Measurements from ENCODE around the gene SLC2A6.

SLC2A6 gene

DNA sequence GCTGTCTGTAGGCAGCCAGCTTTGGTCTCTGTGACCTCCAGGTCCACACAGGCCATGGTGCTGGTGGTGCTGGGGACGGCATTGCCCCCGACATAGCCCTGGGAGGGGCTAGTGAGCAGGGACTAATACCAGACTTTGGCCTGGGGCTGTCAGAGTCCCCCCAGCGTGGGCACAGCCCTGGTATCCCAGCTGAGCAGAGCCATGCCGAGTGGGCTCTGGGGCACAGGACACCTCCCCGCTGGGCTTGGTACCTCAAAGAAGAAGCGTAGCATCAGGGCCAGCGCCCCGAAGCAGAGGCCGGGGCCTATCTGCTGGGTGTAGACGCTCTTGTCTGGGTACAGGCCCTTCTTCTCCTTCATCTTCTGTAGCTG, 36.3 kb upstream of the SLC2A6 start:
- no peak for DNase-seq

DNA sequence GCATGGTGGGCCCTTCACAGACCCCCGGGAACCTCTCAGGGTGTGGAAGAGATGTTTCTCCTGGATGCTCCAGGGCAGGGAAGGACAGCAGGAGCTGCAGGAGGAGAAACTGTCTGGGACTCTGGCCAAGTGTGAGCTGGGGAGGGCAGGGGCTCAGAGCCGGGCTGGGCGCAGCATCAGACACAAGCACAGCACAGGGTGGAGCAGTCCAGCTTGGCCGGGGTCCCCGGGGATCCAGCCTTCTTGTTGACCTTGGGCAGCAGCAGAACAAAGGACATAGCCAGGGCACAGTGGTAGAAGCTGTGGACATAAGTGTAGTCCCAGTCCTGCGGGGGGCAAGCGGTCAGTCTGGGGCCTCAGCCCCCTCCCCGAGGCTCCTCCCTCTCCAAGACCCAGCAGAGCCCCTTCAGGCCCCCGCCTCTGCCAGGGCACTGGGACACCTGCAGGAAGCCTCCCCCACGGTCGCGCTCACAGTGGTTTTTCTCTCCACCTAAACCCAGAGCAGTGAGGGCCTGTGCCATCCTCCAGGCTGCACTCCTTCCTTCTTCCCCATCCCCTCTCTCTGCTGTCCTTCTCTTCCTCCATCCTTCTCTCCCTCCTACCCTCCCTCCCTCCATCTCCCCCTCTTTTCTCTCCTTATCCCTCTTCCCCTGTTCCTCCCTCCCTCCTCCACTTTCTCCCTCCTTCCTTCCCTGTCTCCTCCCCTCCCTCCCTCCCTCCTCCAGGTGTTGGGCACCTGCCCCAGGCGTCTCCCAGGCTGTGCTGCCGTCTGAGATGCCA, 35.8 kb upstream of the SLC2A6 start:
- no peak for DNase-seq

DNA sequence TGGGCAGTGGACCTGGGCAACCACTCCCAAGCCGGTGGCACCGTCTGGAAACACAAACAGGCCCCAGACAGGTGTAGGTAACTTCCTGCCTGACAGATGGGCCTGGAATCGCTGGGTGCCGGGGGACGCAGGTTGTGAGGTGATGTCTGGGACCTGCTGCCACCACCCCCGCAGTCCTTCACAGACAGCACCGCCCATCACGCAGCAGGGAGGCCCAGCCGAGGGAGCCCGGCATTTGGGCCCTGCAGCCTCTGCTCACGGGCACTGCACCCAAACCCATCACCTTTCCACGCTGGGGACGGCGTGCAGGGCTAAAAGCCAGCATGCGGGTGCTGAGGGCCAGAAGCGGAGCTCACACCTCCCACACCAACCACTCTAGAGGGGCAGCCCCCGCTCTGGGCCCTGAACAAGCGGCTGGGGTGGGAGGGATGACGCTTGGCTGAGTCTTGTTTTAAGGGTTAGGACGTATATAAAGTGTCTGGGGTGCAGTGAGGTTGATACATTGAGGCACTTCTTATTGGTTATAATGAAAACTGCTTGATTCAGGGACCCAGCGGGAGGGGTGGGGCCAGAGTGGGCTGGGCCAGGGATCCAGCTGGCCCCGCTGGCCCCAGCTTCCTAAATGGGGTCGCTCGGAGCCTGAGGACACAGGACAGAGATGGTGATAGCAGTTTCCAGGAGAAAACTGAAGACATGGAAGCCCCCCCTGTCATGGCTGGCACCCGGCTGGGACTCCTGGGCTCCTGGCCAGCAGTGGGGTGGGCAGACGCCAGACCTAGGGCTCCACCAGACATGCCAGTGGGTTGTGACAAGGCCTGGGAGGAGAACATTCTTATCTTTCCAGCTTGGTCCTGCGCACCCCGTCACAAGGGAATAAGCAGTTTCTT, 34.6 kb upstream of the SLC2A6 start:
- DNase-seq: no peak

DNA sequence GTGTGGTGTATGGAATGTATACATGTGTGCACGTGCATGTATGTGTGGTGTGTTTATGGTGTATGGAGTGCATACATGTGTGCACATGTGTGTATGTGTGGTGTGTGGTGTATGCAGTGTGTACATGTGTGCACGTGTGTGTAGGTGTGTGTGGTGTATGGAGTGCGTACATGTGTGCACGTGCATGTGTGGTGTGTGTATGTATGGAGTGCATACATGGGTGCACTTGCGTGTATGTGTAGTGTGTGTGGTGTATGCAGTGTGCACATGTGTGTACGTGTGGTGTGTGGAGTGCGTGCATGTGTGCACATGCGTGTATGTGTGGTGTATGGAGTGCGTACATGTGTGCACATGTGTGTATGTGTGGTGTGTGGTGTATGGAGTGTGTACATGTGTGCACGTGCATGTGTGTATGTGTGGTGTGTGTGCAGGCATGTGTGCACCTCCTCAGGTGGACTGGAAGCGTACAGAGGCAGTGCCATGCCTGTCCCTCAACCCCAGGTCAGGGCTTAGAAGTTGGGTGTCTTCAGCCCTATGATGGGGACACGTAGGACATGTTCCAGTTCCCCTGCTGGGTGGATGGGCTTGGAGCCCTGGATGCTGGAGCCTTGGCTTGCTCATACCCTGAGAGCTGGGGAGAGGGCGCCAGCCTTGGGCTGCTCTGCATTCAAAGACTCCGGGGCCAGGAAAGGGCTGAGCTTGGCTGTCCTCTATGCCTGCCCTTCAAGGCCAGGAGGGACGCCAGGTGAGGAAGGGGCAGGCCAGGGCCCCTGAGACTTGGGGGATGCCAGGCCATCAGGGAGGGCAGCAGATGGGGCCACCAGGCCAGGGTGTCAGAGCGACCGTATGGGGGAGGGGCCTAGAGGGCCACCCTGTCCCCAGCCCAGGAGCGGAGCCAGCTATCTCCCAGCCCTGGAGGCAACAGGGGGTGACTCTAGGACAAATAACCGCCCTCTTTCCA, 33.6 kb upstream of the SLC2A6 start:
- DNase-seq: no peak

DNA sequence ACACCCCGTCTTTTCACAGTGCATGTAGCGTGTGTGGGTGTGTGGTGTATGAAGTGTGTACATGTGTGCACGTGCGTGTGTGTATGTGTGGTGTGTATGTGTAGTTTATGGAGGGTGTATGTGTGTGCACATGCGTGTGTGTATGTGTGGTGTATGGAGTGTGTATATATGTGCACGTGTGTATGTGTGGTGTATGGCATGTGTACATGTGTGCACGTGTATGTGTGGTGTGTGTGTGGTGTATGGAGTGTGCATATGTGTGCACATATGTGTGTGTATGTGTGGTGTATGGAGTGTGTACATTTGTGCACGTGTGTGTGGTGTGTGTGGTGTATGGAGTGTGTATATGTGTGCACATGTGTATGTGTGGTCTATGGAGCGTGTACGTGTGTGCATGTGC, 32.7 kb upstream of the SLC2A6 start:
- DNase-seq: no peak

DNA sequence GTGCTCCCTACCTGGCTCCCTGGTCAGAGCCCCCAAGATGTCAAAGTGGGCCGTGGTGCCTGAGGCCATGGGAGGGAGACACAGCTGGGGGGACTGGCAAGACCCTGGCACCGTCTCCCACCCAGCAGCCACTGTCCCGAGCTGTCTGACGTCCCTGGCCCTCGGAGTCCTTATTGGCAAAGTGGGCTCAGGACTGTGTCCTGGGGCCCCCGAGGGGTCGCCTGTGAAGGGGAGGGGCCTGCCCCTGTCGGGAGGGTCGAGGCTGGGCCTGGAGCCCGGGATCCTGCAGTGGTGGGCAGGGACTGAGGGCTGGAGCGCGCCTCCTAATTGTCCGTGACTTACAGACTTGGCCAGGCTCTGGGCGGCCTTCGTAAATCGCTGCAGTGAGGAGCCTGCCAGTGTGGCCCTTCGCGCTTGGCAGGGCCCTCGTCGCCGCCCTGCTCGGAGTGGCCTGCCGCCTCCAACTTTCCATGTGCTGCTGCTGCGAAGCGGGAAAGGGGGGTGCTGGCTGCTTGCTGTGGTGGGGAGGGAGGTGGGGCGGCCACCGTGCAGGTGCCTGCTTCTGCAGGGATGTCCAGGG, 32.1 kb upstream of the SLC2A6 start:
- no peak for DNase-seq

DNA sequence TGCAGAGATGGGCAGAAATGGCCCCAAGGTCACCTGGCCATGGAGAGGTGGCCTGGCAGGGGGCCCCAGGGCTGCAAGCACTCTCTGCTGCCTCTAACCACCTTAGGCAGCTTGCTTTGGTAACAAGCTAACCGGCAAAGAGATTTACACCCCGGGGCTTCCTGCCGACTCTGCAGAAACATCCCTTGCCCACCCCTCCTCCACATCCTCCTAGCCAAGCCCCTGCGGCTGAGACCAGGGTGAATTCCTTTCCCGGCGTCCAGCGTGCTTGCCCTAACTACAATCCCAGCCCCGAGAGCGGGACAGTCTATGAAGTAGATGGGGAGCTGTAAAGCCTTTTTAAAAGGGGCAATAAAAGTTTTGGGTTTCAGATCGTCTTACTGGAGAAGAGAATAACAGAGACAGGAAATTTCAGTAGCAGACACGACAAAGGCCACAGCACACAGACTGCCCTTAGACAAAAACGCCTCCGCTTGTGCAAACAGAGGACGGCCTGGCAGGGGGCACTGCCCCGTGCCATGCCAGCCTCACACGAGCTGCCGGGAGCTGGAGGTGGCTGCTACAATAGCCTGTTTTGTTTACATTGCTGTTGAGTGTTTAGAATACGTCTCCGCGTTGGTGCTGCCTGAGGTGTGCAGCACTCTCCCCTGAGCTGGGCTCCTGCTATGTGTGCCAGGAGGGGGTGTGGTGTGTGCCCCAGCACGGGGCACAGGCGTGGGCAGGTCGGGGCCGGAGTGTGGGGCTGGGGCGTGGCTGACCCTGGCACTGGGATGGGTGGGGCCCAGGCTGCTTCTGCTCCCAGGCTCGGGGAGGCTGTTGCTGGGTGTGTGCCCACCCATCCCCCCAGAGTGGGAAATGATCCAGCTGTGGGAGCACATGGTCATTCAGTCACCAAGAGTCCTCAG, 30.5 kb upstream of the SLC2A6 start:
- peak; percentile 26 for DNase-seq

DNA sequence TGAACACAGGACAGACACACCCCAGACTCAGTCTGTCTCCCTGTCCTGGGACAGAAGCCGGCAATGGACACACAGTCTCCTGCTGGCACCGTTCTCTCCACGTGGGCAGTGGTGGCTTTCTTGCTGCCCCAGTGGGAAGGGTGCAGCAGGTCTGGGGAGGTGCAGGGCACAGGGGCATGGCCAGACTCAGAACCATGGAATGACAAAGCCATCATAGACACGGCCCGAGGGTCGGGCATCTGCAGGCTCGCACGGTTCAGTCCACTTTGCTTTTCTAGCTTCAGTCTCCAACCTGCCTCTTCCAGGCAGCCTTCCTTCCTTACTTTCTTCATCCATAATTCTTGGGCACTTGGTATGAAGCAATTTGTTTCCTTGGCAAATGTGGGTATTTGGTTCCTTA, 29.1 kb upstream of the SLC2A6 start:
- DNase-seq: no peak

DNA sequence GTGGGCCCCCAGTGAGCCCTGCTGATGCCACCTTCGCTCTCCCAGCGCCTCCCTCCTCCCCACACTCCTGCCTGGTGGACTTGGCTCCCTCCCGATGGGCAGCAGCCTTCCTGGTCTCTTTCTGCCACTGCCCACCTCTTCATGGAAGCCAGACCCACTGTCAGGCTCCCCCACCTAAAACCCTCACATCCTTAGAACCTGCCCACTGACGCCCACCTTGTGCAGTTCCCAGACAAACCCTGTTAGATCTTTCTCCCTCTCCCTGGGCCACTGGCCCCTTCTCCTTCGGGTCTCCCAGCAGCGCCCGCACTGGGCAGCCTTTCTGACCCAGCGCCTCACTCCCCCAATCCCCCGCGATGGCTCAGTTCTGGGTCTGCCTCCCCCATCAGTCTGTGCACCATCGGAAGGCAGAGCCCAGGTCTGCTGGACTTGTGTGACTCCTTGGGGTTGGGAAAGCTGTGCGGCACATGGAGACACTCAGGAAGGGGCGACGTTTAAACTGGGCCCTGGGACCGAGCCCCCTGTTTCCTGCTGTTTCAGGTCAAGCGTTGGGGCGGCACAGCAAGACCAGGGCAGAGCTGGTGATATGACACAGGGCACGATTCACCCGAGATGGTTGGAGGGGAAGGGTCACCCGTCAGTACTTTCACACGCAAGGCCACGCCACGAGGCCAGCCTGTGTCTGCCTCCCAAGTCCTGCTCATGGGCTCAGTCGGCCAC, 28.5 kb upstream of the SLC2A6 start:
- no peak for DNase-seq

DNA sequence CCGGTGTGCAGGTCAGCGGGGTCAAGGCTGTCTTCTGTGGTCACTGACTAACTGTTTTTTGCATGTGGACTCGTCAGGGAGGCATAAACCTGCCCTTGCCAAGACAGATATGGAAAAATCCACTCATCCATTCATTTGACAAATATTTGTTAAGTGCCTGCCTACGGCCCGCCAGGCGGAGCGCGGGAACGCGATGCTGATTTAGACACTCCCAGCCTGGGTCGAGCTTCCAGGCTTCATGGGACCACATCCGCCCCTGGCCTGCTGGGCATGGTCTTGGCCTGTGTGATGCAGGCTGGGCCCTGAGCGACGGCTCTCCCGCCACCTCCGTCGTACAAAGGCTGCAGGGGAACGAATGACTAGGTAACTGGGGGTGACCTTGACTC, 27.7 kb upstream of the SLC2A6 start:
- no peak for DNase-seq

DNA sequence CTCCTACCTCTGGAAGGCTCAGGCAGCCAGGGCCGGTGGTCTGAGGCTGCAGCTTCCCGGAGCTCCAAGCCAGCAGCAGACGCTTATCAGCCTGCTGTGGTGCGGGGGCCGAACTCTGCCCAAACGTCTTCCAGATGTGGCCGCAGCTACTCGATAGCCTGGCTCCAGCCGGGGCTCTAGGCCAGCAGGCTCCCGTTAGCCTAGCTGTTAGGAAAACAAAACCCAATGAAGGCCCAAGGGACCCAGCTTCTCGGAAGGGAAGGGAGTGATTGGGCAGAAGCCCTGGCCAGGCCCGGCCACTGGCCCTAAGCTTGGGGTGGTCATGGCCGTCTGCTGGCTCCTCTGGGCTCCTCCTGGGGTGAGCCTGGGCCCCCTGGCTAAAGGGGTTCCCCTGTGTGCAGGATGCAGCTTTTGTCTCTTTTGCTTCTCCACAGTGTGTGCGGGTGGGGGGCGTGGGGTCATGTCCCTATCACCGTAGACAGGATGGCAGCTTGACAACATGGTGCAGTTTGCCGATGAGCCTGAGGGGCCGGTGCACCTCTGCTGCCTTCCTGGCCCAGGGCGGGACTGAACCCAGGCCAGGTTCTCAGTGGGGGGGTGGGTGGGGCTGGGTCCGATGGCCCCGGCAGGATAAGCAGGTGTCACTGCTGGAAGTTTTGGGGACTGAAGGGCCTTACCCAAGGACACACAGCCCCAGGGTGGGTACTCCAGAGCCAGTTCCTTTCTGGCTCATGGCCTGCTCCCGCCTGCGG, 27.2 kb upstream of the SLC2A6 start:
- DNase-seq: no peak

DNA sequence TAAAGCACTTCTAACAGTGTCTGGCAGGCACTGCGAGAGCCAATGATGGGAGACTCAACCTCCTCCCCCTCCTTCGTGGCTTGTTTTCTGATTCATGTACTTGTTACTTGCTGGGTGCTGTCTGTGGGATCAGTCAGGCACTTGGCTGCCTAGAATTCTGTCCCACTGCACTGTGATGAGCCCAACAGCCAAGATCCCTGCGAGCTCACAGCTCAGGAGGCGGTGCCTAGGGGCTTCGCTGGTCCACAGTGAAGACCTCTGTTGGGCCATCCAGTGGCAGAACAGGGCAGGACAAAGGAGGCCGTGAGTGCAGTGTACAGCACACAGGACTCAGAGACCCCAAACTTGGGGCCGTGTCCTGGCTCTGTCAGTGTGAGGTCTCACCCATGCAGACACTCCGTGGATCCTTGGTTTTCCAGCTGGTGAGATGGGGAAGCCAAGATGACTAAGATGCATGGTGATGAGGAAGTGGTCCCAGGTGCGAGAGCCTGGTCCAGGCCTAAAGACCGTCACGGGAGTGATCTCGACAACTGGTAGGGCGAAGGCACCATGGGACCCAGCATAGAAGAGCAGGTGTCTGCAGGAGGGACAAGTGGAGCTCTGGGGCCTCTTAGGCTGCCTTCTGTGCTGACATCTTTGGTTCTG, 26.4 kb upstream of the SLC2A6 start:
- no peak for DNase-seq

DNA sequence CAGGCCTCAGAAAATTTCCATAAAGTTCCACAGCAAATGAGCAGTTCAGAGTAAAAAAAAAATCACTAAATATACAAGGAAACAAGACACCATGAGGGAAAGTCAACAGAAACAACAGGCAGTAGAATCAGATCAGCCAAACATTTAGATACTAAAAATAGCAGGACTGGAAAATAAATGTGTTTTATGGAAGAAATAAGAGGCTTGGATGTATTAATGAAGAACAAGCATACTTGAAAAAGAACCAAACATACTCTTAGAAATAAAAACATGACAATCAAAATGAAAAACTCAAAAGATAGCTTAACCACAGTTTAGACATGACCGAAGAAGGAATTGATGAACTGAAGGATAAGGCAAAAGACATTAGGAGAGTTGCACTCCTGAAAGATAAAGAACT, 23.2 kb upstream of the SLC2A6 start:
- no peak for DNase-seq

DNA sequence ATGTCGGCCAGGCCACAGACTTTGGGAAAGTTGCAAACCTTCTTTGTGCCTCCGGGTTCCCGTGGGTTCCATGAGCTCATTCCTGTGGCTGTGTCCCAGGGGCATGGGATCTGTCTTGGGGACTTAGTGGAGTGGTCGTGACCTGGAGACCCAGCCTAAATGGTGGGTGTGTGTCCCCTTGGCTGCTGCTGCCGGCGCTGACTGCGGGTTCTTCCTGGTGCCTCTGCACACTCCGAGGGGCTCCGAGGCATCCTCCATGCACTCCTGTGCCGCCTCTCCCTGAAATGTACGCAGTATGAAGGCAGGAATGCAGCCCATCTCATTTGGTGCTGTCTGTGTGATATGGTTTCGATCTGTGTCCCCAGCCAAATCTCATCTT, 21.0 kb upstream of the SLC2A6 start:
- no peak for DNase-seq

DNA sequence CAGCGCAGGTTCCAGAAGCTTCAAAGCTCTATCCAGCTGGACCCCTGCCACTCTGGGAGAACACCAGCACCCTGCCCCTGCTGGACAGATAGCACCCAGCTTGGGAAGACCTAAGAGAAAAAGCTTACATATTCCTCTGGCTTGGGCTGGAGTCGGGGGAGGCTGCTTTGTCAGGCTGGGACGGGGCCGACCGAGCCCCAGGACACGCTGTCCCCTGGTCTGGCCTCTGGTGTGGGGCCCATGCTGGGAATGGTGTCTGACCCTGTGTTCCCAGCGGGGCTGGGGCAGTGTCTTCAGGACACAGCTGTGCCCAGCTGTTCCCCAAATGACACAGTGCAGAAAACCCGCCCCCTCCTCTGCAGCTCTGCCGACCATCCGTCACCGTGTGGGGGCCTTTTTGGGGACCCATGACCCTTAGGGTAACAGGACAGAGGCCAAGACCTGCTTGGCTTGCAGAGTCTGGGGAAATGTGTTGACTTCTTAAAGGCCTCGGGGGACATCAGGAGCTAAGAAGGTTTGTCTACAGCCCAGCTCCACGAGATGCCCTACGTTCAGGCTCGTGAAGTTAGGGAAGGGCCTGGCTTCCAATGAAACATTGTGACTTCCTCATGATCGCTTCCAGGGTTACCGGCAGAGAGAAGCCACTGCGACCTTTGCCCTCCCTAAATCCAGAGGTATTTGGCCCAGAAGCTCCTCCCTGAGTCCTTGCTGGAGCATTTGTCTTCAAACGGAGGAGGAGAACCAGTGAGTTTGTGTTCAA, 20.4 kb upstream of the SLC2A6 start:
- no peak for DNase-seq

DNA sequence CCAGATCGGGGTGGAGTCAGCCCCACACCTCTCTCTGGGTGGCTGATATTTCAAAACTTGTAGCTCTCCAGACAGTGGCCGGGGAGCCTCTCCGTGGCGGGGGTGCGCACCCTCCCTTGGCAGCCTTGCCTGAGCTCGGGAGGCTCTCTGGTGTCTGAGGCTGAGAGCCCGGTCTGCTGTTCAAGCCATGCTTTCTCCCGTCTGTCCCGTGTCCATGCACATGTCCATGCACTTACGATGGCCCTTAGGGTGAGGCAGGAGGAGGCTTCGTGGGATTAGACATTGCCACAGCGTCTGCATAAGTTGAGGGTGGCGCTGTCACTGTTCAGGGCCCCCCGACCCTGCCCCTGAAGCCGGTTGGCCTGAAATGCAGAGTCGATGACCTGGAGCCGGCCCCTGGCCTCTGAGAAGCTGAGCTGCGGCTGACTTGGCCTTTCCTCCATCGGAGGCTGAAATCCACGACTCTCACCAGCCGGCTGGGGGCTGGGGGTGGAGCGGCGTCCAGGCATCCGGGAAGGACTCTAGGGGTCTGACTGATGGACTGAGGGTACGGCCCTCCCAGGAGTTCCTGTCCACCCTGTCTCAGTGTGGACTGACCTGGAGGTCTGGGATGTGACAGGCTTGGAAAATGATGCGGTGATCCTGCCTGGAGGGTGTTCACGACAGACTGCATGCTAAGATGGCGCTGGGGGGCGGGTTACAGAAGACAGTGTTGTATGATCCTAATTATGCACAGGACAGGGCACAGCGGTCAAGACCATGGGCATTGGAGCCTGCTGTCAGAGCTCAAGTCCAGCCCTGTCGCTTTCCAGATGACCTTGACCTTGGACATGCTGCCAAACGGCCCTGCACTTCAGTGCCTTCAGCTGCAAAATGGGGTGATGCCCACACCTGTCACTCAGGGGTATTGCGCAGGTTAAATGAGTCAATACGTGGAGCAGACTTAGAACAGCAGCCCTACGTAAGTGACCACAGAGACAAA, 18.3 kb upstream of the SLC2A6 start:
- no peak for DNase-seq

Data from NCI-H82 (cell line).